Ectodermal cell (in vitro differentiated cells): ENCODE results near the gene ZNF609.

Experiments
- H3K27ac ChIP-seq: 2 replicates; pipeline ENCODE4 v1.7.0; 2013; ENCODE audit warnings: mild to moderate bottlenecking, low read depth, low read length; ENCODE audit not compliant: insufficient read depth, poor library complexity, severe bottlenecking
- H3K27me3 ChIP-seq: 2 replicates; pipeline ENCODE4 v1.7.0; 2013; ENCODE audit warnings: mild to moderate bottlenecking, low read length; ENCODE audit not compliant: insufficient read depth, control insufficient read depth, poor library complexity, severe bottlenecking
- H3K36me3 ChIP-seq: one replicate; pipeline ENCODE4 v1.7.0; 2013; ENCODE audit warnings: low read length; ENCODE audit not compliant: control insufficient read depth, insufficient read depth
- H3K4me1 ChIP-seq: one replicate; pipeline ENCODE4 v1.7.0; 2013; ENCODE audit warnings: low read length; ENCODE audit not compliant: control insufficient read depth, insufficient read depth
- H3K4me3 ChIP-seq: 2 replicates; pipeline ENCODE4 v1.7.0; 2013; ENCODE audit warnings: low read depth, low read length, control low read depth; ENCODE audit not compliant: insufficient read depth
- H3K9me3 ChIP-seq: 2 replicates; pipeline ENCODE4 v1.7.0; 2013; ENCODE audit warnings: mild to moderate bottlenecking, low read length, moderate library complexity; ENCODE audit not compliant: control insufficient read depth
- WGBS, 2 experiments: methylation state at CpG; one replicate each; pipeline ENCODE4 v1.1.7; 2013; ENCODE audit warnings: missing lambda C conversion rate in 2 of 2; 5-methylcytosine and 5-hydroxymethylcytosine counted together

ZNF609 gene

GRCh38 chr15:64521726-64522164, 61.4 kb downstream of the ZNF609 start:
- H3K36me3 ChIP-seq = no peaks in the 10 kb centered on the region
- no peak overlapping the region for H3K4me3 ChIP-seq
- 23 to 26% methylated on average over 3 of the region's 3 CpGs for WGBS, 2 experiments
- H3K4me1 ChIP-seq = peaks cover 9% of the 10 kb centered on the region
- H3K27me3 ChIP-seq = no peaks in the 10 kb centered on the region
- no peaks in the 10 kb centered on the region for H3K9me3 ChIP-seq
- no peak overlapping the region for H3K27ac ChIP-seq

- Histone ChIP-seq H3K27ac (no peak overlapping the region), H3K27me3 (no peaks in the 10 kb centered on the region), H3K36me3 (no peaks in the 10 kb centered on the region), H3K9me3 (no peaks in the 10 kb centered on the region), H3K4me1 (peaks cover 9% of the 10 kb centered on the region), H3K4me3 (no peak overlapping the region)
- WGBS, 2 experiments = 90 to 94% methylated on average over 1 of the region's 1 CpG
Measured at GRCh38 chr15:64522226-64522823, 61.9 kb downstream of the ZNF609 start.

- no peak overlapping the region for H3K4me3 ChIP-seq
- H3K9me3 ChIP-seq = no peaks in the 10 kb centered on the region
- no peak overlapping the region for H3K27ac ChIP-seq
- no peaks in the 10 kb centered on the region for H3K27me3 ChIP-seq
- no peaks in the 10 kb centered on the region for H3K36me3 ChIP-seq
- 92 to 96% methylated on average over 5 of the region's 5 CpGs for WGBS, 2 experiments
- peaks cover 9% of the 10 kb centered on the region for H3K4me1 ChIP-seq
Measured at GRCh38 chr15:64523240-64523639, 62.9 kb downstream of the ZNF609 start.

DNA sequence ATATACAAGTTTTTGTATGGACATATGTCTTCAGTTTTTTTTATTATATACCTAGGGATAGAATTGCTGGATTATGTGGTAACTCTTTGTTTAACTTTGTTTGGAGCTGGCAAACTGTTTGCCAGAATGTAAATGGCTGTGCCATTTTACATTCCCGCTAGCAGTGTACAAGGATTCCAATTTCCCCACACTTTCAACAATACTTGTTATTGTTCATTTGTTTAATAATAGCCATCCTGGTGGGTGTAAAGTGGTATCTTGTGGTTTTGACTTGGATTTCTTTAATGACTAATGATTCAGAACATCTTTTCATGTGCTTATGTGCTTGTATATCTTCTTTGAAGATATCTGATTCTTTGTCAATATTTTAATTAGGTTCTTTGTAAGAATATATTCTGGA, 64.4 kb downstream of the ZNF609 start:
- WGBS, 2 experiments = 100% methylated on average over 1 of the region's 1 CpG; no CpG with 5 or more reads in 1 of the 2 experiments
- Histone ChIP-seq H3K27ac (no peak overlapping the region), H3K4me3 (no peak overlapping the region), H3K9me3 (no peaks in the 10 kb centered on the region), H3K36me3 (no peaks in the 10 kb centered on the region), H3K27me3 (no peaks in the 10 kb centered on the region), H3K4me1 (peaks cover 9% of the 10 kb centered on the region)

DNA sequence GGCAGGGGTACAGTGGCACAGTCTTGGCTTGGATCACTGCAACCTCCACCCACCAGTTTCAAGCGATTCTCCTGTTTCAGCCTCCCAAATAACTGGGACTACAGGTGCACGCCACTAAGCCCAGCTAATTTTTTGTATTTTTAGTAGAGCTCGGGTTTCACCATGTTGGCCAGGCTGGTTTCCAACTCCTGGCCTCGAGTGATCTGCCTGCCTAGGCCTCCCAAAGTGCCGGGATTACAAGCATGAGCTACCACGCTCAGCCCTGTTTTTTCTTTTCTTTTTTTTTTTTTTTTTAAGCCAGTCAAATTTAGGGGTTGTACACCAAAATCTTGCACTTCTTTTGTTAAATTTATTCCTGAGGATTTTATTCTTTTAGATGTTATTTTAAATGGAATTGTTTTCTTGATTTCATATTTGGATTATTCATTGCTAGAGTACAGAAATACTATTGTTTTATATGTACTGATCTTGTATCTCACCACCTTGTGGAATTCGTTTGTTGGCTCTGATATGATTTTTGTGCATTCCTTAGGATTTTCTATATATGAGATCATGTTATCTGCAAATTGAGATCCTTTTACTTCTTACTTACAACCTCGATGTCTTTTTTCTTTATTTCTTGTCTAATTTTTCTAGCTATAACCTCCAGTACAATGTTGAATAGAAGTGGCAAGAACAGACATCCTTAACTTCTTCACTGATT, 65.6 kb downstream of the ZNF609 start:
- 91 to 96% methylated on average over 6 to 7 of the region's 8 CpGs for WGBS, 2 experiments
- no peaks in the 10 kb centered on the region for H3K36me3 ChIP-seq

GRCh38 chr15:64527263-64527984, 67.0 kb downstream of the ZNF609 start:
- H3K4me3 ChIP-seq = no peak overlapping the region

More for the DNA sequence above, 65.6 kb downstream of the ZNF609 start:
- Histone ChIP-seq H3K27me3 (no peaks in the 10 kb centered on the region), H3K9me3 (no peaks in the 10 kb centered on the region), H3K27ac (no peak overlapping the region), H3K4me3 (no peak overlapping the region), H3K4me1 (peaks cover 9% of the 10 kb centered on the region)

GRCh38 chr15:64528871-64529270, 68.5 kb downstream of the ZNF609 start:
- Histone ChIP-seq H3K9me3 (no peaks in the 10 kb centered on the region), H3K4me1 (no peaks in the 10 kb centered on the region), H3K36me3 (no peaks in the 10 kb centered on the region), H3K27me3 (no peaks in the 10 kb centered on the region), H3K4me3 (no peak overlapping the region), H3K27ac (no peak overlapping the region)
- WGBS, 2 experiments = 94 to 97% methylated on average over 10 of the region's 10 CpGs

More at GRCh38 chr15:64527263-64527984, 67.0 kb downstream of the ZNF609 start:
- Histone ChIP-seq H3K27me3 (no peaks in the 10 kb centered on the region), H3K4me1 (no peaks in the 10 kb centered on the region), H3K27ac (no peak overlapping the region), H3K9me3 (no peaks in the 10 kb centered on the region), H3K36me3 (no peaks in the 10 kb centered on the region)
- 100% methylated on average over 3 of the region's 4 CpGs for WGBS, 2 experiments

DNA sequence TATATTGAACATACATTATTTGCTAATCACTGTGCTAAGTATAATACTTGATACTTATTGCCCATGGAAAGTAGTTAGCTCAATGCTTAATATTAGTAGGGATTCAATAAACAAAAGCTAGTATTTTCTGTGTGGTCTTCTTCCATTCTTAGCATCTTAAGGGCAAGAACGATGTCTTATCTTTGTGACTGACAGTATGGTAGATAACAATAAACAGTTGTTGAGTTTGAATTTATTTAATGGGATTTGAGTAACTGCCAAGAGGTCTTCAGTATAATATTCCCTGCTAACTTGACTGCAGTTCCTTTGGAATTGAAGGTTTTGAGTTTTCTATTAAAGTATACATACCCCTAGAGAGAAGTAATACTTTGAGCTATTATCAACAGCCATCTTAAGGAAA, 70.1 kb downstream of the ZNF609 start:
- H3K27me3 ChIP-seq = no peaks in the 10 kb centered on the region
- no peak overlapping the region for H3K27ac ChIP-seq
- H3K4me1 ChIP-seq = no peaks in the 10 kb centered on the region
- 94 to 100% methylated on average over 1 of the region's 1 CpG for WGBS, 2 experiments
- H3K4me3 ChIP-seq = no peak overlapping the region
- H3K9me3 ChIP-seq = no peaks in the 10 kb centered on the region
- H3K36me3 ChIP-seq = no peaks in the 10 kb centered on the region

DNA sequence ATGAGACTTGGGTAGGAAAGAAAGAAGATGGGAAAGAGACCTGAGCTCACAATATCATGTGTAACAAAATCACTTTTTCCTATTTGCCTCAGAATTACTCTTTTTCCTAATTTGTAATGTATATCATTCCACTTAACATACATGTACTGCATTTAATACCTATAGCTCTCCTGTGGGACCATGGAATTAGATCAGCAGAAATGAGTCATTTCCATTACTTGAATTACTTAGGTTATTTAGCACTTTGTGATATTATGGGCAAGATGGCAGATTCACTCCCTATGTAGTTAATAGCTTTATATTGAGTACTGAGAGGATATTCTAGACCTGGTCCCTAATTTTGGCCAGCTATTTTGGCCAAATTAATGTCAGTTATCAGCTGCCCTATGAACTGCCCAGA, 70.5 kb downstream of the ZNF609 start:
- no peaks in the 10 kb centered on the region for H3K27me3 ChIP-seq
- H3K9me3 ChIP-seq = no peaks in the 10 kb centered on the region
- H3K36me3 ChIP-seq = no peaks in the 10 kb centered on the region
- no peak overlapping the region for H3K4me3 ChIP-seq
- no peak overlapping the region for H3K27ac ChIP-seq
- H3K4me1 ChIP-seq = no peaks in the 10 kb centered on the region
